ENCODE data around the gene FSTL5. TPM values are rescaled to one million over a fixed set of nuclear protein-coding genes. Genes with fewer than 3 reads are reported as not detected.

The FSTL5 gene
- total and polyA plus RNA-seq, 9 of the 15 experiments (the other 6 are each of a cell fraction or from before 2014, with no cell fraction given), result 0.09 to 3.1 (median 0.50) TPM; not detected in 1

DNA sequence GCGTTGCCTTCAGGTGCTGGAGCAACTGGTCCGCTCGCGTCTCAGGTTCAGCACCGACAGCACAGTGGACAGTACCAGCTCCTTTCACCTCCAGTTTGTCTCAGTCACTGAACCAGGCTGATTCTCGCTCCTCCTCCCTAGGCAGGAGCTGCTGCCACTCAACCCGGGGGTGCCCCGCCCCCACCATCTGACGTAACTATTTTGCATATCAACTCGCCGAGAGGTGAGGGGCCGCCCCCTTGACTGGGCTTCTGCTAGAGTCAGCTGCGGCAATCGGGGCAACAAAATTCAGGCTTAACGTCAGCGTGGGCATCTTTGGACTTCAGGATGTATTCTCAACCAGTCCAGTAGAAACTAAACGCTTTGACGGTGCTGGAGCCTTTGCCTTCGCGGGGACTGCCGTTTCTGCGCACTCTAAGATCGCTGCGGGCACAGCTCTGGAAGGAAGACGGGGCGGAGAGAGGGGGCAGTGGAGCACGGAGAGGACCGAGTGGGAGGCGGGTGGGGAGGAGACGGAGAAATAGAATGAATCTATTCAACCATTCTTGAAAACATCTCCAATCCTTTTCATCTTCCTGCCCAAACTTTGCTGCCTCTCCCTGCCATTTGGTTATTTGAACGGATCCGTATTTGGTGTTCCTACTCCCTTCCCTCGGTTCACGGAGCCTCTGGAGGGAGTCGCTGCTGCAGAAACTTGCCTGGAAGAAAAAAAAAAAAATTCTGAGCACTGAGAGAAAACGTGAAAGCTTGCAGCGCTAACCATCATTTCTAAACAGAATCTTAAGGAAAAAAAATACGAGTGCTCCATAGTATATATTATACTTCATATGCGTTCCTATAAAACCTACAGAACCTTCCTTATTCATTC lies at the start of gene FSTL5 (continued):
- TF ChIP-seq, protein P1, sequence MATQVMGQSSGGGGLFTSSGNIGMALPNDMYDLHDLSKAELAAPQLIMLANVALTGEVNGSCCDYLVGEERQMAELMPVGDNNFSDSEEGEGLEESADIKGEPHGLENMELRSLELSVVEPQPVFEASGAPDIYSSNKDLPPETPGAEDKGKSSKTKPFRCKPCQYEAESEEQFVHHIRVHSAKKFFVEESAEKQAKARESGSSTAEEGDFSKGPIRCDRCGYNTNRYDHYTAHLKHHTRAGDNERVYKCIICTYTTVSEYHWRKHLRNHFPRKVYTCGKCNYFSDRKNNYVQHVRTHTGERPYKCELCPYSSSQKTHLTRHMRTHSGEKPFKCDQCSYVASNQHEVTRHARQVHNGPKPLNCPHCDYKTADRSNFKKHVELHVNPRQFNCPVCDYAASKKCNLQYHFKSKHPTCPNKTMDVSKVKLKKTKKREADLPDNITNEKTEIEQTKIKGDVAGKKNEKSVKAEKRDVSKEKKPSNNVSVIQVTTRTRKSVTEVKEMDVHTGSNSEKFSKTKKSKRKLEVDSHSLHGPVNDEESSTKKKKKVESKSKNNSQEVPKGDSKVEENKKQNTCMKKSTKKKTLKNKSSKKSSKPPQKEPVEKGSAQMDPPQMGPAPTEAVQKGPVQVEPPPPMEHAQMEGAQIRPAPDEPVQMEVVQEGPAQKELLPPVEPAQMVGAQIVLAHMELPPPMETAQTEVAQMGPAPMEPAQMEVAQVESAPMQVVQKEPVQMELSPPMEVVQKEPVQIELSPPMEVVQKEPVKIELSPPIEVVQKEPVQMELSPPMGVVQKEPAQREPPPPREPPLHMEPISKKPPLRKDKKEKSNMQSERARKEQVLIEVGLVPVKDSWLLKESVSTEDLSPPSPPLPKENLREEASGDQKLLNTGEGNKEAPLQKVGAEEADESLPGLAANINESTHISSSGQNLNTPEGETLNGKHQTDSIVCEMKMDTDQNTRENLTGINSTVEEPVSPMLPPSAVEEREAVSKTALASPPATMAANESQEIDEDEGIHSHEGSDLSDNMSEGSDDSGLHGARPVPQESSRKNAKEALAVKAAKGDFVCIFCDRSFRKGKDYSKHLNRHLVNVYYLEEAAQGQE (IDR thresholded peaks at IDR 0.05; ENCODE audit: borderline replicate concordance), result peak; percentile 38; the same call in 1 of the 2 replicates
- TF ChIP-seq, protein P1 (CRISPR knock-in tag; IDR thresholded peaks at IDR 0.05; ENCODE audit: low read depth), result no peak
- no peak for TF ChIP-seq TBP (optimal IDR thresholded peaks at IDR 0.05; ENCODE audit: low read depth, low read length)
